Measurements from ENCODE around the gene CYP4F22.
"Not testable (repeated sequence)": the region's sequence is repeated elsewhere in the genome, so short reads cannot be mapped to it uniquely, and the experiment has no call there.

CYP4F22 gene

DNA sequence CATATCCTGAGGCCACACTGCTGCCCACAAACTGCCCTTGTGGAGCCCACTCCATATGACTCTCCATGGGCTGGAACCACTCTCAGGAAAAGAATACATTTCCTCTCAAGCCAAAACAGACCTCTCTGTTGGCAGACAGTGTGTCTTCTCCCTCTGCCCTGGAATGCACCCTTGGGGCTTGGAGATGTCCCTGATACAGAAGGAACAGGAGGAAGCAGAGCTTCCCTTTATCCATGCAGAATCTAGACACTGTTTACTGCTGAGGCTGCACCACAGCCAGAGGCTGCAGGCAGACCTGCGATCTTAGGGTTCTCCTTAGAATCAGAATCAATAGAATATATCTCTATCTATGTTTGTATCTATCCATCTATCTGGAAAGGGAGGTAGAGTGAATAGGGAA is 79.9 kb downstream of the CYP4F22 start:
- TF ChIP-seq, protein P1, sequence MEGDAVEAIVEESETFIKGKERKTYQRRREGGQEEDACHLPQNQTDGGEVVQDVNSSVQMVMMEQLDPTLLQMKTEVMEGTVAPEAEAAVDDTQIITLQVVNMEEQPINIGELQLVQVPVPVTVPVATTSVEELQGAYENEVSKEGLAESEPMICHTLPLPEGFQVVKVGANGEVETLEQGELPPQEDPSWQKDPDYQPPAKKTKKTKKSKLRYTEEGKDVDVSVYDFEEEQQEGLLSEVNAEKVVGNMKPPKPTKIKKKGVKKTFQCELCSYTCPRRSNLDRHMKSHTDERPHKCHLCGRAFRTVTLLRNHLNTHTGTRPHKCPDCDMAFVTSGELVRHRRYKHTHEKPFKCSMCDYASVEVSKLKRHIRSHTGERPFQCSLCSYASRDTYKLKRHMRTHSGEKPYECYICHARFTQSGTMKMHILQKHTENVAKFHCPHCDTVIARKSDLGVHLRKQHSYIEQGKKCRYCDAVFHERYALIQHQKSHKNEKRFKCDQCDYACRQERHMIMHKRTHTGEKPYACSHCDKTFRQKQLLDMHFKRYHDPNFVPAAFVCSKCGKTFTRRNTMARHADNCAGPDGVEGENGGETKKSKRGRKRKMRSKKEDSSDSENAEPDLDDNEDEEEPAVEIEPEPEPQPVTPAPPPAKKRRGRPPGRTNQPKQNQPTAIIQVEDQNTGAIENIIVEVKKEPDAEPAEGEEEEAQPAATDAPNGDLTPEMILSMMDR (IDR thresholded peaks at IDR 0.05; ENCODE audit: insufficient read depth, low read depth, low read length, missing control alignments), result no peak
- no peak overlapping the region for H3K4me3 ChIP-seq (ENCODE audit: low read length)
- no peak for DNase-seq (ENCODE audit: low read depth)

DNA sequence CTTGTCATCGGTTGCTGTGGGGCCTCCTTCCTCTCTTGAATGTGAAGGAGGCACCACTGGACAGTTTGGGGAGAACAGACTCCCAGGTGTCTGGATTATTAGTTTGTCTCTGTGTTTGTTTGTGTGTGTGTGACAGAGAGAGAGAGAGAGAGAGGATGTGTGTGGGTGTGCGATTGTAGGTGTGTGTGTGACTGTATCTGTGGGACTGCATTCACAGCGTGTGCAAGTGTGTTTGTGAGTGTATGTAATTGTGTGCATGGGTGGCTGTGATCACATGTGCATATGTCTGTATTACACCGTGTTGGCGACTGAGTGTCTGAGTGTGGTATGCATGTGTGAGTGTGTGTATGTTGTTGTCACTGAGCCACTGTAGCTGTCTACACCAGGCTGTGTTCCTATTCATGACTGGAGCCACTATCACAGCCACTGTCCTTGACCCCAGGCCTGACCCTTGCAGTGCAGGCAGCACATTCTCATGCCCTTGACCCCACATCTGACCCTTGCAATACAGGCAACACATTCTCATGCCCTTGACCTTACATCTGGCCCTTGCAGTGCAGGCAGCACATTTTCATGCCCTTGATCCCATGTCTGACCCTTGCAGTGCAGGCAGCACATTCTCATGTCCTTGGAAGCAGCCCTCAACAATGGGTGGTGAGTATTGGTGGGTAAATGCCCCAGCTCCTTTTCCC is 81.6 kb downstream of the CYP4F22 start:
- DNase-seq (ENCODE audit: low read depth), result no peak
- TF ChIP-seq, protein P1 (IDR thresholded peaks at IDR 0.05; ENCODE audit: insufficient read depth, low read depth, low read length, missing control alignments), result no peak
- H3K4me3 ChIP-seq (ENCODE audit: low read length), result no peak overlapping the region

DNA sequence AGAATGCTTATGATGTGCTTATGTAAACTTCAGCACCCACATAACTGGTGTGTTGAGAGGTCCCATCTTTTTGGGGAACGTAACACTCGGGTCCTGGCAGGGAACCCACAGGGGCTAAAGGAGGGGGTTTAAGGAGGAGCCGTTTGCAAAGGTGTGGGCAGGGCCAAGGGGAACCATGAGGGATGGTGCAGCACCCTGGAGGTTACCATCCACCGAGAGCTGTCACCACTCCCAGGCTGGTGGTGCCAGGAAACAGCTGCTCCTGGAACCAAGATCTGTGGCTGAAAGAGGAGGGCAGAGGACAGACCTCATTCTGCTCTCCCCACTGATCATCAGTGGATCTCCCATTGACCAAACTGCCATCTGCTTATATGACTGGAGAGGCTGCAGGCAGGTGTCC is 83.5 kb downstream of the CYP4F22 start:
- no peak overlapping the region for H3K4me3 ChIP-seq (ENCODE audit: low read length)
- TF ChIP-seq, protein P1 (IDR thresholded peaks at IDR 0.05; ENCODE audit: insufficient read depth, low read depth, low read length, missing control alignments), result no peak
- no peak for DNase-seq (ENCODE audit: low read depth)

DNA sequence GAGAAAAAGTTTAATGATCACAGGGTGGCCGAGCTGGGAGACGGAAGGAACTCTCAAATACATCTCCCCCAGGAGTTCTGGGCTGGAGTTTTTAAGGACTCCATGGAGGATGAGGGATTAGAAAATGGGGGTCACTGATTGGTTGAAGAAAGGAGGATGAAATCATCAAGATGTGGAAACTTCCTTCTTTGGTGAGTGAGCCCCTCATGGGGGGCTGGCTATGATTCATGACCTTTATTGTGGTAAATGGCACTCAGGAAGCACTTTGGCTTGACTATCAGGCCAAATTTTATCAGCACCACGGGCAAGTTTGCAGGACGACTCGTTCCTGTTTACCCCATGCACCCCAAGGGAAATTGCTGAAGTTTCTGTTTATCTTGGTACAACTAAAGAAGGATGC is 84.2 kb downstream of the CYP4F22 start:
- DNase-seq (ENCODE audit: low read depth), result not testable (repeated sequence)

DNA sequence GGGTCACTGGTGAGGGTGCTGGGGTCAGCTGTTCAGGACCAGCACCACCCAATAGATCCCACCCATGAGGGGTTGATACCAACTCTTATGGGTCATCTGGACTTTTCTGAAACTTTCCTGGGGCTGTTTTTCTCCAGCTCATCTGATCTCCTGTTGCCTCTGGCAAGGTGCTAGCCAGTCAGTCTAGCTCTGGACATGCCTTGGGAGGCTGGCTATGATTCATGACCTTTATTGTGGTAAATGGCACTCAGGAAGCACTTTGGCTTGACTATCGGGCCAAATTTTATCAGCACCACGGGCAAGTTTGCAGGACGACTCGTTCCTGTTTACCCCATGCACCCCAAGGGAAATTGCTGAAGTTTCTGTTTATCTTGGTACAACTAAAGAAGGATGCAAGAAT is 85.4 kb downstream of the CYP4F22 start:
- DNase-seq (ENCODE audit: low read depth); H3K4me3 ChIP-seq (ENCODE audit: low read length): not testable (repeated sequence)

More for the DNA sequence above, 84.2 kb downstream of the CYP4F22 start:
- not testable (repeated sequence) for H3K4me3 ChIP-seq (ENCODE audit: low read length)

DNA sequence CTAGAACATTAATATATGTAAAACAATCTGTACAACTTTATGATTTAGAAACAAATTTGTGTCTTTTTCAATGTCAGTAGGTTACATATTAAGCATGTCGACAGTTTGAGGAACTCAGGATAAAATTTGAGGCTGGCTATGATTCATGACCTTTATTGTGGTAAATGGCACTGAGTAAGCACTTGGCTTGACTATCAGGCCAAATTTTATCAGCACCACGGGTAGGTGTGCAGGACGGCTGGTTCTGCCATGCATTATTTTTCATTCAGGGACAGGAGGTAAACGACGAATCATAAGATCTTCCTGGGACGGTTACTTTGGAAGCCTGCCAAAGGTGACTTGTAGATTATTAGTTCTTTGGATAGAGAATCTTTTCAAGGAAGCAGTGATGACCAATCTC is 86.7 kb downstream of the CYP4F22 start:
- TF ChIP-seq, protein P1 (IDR thresholded peaks at IDR 0.05; ENCODE audit: insufficient read depth, low read depth, low read length, missing control alignments), result no peak
- no peak overlapping the region for H3K4me3 ChIP-seq (ENCODE audit: low read length)
- peak; percentile 15 for DNase-seq (ENCODE audit: low read depth)
